ENCODE data around the gene TCOF1. TPM values are rescaled to one million over a fixed set of nuclear protein-coding genes. Genes with fewer than 3 reads are reported as not detected.

The TCOF1 gene
- total RNA-seq, 2 experiments from 2014 or later: 91.3 to 95.0 TPM

DNA sequence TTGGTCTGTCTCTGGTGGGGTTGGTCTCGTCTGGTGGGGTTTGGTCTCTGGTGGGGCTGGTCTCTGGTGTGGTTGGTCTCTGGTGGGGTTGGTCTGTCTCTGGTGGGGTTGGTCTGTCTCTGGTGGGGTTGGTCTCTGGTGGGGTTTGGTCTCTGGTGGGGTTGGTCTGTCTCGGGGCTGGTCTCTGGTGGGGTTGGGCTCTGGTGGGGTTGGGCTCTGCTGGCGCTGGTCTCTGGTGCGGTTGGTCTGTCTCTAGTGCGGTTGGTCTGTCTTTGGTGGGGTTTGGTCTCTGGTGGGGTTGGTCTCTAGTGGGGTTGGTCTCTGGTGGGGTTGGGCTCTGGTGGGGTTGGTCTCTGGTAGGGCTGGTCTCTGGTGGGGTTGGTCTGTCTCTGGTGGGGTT lies 71.5 kb downstream of the TCOF1 start:
- CTCF ChIA-PET: no interaction called here

DNA sequence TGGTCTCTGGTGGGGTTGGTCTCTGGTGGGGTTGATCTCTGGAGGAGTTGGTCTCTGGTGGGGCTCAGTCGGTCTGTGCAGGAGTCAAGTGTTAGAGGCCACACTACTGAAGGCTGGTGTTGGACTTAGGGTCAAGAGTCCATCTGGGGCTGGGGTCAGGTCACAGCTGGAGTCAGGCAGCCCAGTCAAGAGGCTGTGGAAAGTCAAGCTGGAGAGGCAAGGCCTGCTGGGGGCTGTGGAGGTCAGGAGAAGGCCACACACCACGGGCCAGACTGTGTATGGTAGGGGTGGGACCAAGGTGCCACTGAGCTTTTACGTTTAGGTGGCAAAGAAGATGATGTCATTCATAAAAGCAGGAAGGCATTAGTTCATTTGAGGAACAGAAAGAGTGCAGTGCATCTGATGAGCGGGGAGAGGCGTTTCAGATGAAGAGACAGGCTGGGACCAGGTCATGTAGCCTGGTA lies 71.9 kb downstream of the TCOF1 start:
- Mint-ChIP-seq H3K27ac (no peak overlapping the region), H3K27me3 (no peaks in the 10 kb centered on the region), H3K4me3 (no peak overlapping the region), H3K4me1 (ENCODE audit: low read depth) (no peaks in the 10 kb centered on the region), H3K36me3 (no peaks in the 10 kb centered on the region), H3K9me3 (no peaks in the 10 kb centered on the region)
- POLR2A ChIA-PET: no interaction called here
- intact Hi-C loops (cut with micrococcal nuclease): no loop called here
- no peak for DNase-seq
- CTCF ChIA-PET: no interaction called here

More for the DNA sequence above, 71.5 kb downstream of the TCOF1 start:
- no peaks in the 10 kb centered on the region for H3K9me3 Mint-ChIP-seq
- DNase-seq: no peak
- no peaks in the 10 kb centered on the region for H3K4me1 Mint-ChIP-seq (ENCODE audit: low read depth)
- intact Hi-C loops (cut with micrococcal nuclease): no loop called here
- H3K36me3 Mint-ChIP-seq: no peaks in the 10 kb centered on the region
- POLR2A ChIA-PET: interaction anchor here (1.2 kb wide), 1 partner anchor 16 kb away, joined by 3 read pairs; the partner anchor contains the start of gene CD74
- H3K27ac Mint-ChIP-seq: no peak overlapping the region
- H3K27me3 Mint-ChIP-seq: no peaks in the 10 kb centered on the region
- no peak overlapping the region for H3K4me3 Mint-ChIP-seq

GRCh38 chr5:150431048-150431447 lies 73.6 kb downstream of the TCOF1 start:
- Mint-ChIP-seq H3K27ac (no peak overlapping the region), H3K4me1 (ENCODE audit: low read depth) (peaks cover 4% of the 10 kb centered on the region), H3K9me3 (no peaks in the 10 kb centered on the region), H3K27me3 (no peaks in the 10 kb centered on the region), H3K36me3 (no peaks in the 10 kb centered on the region), H3K4me3 (peak overlapping the region; percentile 9)
- no peak for DNase-seq
- POLR2A ChIA-PET: no interaction called here
- intact Hi-C loops (cut with micrococcal nuclease): no loop called here
- CTCF ChIA-PET: no interaction called here

DNA sequence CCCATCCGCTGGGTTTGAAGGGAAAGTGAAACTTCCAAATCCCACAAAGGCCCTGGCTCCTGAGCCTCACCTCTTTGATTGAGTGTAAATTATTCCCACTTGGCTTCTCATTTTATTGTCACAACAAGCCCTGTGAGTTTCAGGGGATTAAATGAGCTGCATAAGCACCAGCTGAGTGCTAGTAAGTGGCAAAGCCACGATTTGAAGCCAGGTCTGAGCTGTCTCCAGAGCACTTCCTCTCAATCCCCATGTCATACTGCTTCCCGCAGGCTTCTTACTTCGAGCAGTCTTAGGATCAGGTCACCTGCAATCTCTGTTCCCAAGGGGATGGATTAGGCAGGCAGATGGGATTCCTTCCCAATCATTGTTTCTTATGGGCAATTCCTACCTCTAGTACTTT lies 74.1 kb downstream of the TCOF1 start:
- H3K36me3 Mint-ChIP-seq: no peaks in the 10 kb centered on the region
- intact Hi-C loops (cut with micrococcal nuclease): no loop called here
- no peak overlapping the region for H3K27ac Mint-ChIP-seq
- no peaks in the 10 kb centered on the region for H3K27me3 Mint-ChIP-seq
- no peak overlapping the region for H3K4me3 Mint-ChIP-seq
- DNase-seq: no peak
- no peaks in the 10 kb centered on the region for H3K9me3 Mint-ChIP-seq
- CTCF ChIA-PET: interaction anchor here (0.5 kb wide), 1 partner anchor 74 kb away, joined by 3 read pairs; no protein-coding TSS in a partner anchor
- POLR2A ChIA-PET: no interaction called here
- H3K4me1 Mint-ChIP-seq (ENCODE audit: low read depth): peaks cover 9% of the 10 kb centered on the region

- no peak overlapping the region for H3K4me3 Mint-ChIP-seq
- no peaks in the 10 kb centered on the region for H3K27me3 Mint-ChIP-seq
- intact Hi-C loops (cut with micrococcal nuclease): no loop called here
- DNase-seq: no peak
- peaks cover 9% of the 10 kb centered on the region for H3K4me1 Mint-ChIP-seq (ENCODE audit: low read depth)
- H3K36me3 Mint-ChIP-seq: no peaks in the 10 kb centered on the region
- ChIA-PET POLR2A (no interaction called here), CTCF (interaction anchor here (0.7 to 2.7 kb wide), 2 partner anchors 36 to 272 kb away, joined by 3 to 12 read pairs; no protein-coding TSS in a partner anchor)
- H3K9me3 Mint-ChIP-seq: no peaks in the 10 kb centered on the region
- H3K27ac Mint-ChIP-seq: no peak overlapping the region
Measured at GRCh38 chr5:150434464-150434863, 77.0 kb downstream of the TCOF1 start.

DNA sequence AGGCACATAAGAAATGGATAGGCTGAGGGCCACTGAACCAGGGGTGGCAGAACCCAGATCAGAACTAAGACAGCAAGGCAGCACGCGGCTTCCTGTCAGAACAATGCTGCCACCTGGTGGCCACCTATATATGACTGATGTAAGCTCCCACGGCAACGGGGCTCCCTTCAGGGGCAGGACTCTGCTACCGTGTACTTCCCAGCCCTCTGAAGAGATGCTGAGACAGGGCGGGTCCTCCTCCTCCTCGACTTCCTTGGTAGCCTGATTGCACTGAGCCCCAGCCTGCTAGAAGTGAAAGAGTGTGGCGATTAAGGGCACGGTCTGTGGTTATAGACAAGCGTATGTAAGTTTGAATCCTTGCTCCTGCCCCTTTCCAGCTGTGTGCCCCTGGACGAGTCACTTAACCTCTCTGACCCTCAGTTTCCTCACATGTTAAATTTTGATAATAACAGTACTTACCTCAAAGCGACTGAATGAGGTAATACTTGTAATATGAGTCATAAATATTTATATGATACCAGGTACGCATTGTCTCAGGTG lies 78.7 kb downstream of the TCOF1 start:
- Mint-ChIP-seq H3K4me1 (ENCODE audit: low read depth) (peaks cover 9% of the 10 kb centered on the region), H3K4me3 (no peak overlapping the region), H3K27ac (peak overlapping the region; percentile 46), H3K27me3 (no peaks in the 10 kb centered on the region), H3K9me3 (no peaks in the 10 kb centered on the region), H3K36me3 (no peaks in the 10 kb centered on the region)
- intact Hi-C loops (cut with micrococcal nuclease): loop anchor here (1.0 to 2.0 kb wide), 7 partner anchors 24 to 306 kb away; partner anchors contain the start of genes CD74 and TCOF1
- CTCF ChIA-PET: interaction anchor here (0.5 to 2.4 kb wide), 24 partner anchors 9 to 278 kb away, joined by 3 to 28 read pairs (median 4); partner anchors contain the start of genes CD74 and RPS14
- POLR2A ChIA-PET: interaction anchor here (1.0 to 1.2 kb wide), 3 partner anchors 23 to 37 kb away, joined by 3 to 5 read pairs (median 4); partner anchors contain the start of gene CD74
- DNase-seq: peak; percentile 92

DNA sequence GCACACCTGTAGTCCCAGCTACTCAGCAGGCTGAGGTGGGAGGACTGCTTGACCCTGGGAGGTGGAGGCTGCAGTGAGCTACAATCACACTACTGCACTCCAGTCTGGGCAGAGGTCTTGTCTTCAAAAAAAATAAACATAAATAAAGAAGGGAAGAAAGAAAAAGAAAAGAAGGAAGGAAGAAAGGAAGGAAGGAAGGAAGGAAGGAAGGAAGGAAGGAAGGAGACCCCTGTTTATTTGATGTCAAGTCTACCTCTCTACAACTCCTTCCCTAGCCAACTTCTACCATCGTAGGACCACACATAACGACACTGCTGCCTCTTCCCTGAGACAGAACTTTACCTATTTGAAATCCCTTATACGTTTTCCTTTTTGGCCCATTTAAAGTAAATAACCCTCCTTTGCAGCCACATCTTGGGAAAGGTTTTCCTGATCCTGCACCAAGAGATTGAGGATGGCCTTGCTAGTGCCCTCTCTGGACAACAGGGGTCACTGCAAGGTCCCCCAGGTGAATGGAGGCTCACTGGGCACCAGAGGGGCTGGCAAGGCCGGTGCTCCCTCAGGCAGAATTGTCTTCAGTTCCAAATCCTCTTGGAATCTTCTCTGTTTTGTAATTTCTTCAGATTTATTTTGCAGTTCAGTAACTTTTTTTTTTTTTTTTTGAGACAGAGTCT lies 81.5 kb downstream of the TCOF1 start:
- Mint-ChIP-seq H3K4me1 (ENCODE audit: low read depth) (peaks cover 13% of the 10 kb centered on the region), H3K4me3 (no peak overlapping the region), H3K27ac (no peak overlapping the region), H3K36me3 (peaks cover 15% of the 10 kb centered on the region), H3K27me3 (no peaks in the 10 kb centered on the region), H3K9me3 (no peaks in the 10 kb centered on the region)
- intact Hi-C loops (cut with micrococcal nuclease): no loop called here
- DNase-seq: peak; percentile 30
- POLR2A ChIA-PET: no interaction called here
- CTCF ChIA-PET: interaction anchor here (0.7 to 2.2 kb wide), 6 partner anchors 8 to 158 kb away, joined by 3 to 11 read pairs (median 4); partner anchors contain the start of gene RPS14

- Mint-ChIP-seq H3K9me3 (no peaks in the 10 kb centered on the region), H3K27me3 (no peaks in the 10 kb centered on the region), H3K27ac (peak overlapping the region; percentile 49), H3K36me3 (peaks cover 33% of the 10 kb centered on the region), H3K4me3 (no peak overlapping the region), H3K4me1 (ENCODE audit: low read depth) (peaks cover 17% of the 10 kb centered on the region)
- no peak for DNase-seq
- ChIA-PET CTCF (no interaction called here), POLR2A (interaction anchor here (1.0 kb wide), 1 partner anchor 28 kb away, joined by 3 read pairs; the partner anchor contains the start of gene CD74)
- intact Hi-C loops (cut with micrococcal nuclease): no loop called here
Measured at GRCh38 chr5:150440948-150441812, 83.7 kb downstream of the TCOF1 start.

DNA sequence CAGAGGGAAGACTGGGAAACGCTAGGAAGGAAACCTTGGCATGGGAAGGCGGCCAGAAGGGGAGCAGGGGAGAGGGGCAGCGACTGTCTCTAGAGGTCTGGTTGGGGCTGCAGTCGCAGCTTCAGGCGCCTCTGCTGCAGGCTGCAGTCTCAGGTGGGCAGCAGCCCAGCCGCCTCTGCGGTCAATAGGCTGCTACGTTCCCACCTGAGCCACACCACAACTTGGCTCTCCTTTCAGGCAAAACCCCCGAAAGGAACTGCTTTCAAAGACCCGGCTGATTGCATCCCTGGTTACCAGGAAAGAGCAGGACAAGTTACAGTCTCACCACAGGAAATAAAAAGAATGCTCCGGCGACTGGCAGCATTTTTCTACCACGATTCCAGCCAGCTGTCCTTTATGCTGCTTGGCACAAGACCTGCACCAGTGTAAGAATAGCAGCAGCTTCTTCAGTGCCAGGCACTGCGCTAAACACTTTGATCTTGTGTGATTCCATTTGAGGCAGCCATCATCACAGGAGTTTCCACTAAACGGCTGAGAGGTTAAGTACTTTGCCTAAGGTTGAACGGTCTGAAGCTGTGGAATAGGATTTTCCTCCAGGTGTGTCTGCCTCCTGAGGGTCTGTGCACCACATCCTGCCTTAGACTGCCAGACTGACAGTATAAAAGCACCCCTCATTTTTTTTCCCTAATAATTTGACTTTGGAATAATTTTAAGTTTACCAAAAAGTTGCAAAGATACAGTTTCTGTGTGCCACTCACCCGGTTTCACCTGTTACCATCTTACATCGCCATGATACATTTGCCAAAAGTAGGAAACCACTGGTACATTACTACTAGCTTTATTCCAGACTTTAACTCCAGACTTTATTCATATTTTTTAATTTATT lies 84.6 kb downstream of the TCOF1 start:
- no peaks in the 10 kb centered on the region for H3K9me3 Mint-ChIP-seq
- no peaks in the 10 kb centered on the region for H3K27me3 Mint-ChIP-seq
- peak overlapping the region; percentile 49 for H3K27ac Mint-ChIP-seq
- peaks cover 22% of the 10 kb centered on the region for H3K4me1 Mint-ChIP-seq (ENCODE audit: low read depth)
- H3K4me3 Mint-ChIP-seq: no peak overlapping the region
- no peak for DNase-seq
- POLR2A ChIA-PET: interaction anchor here (0.8 to 1.1 kb wide), 3 partner anchors 29 to 37 kb away, joined by 3 to 4 read pairs (median 3); partner anchors contain the start of gene CD74
- intact Hi-C loops (cut with micrococcal nuclease): no loop called here
- H3K36me3 Mint-ChIP-seq: peaks cover 42% of the 10 kb centered on the region
- CTCF ChIA-PET: no interaction called here

- intact Hi-C loops (cut with micrococcal nuclease): no loop called here
- H3K36me3 Mint-ChIP-seq: peaks cover 48% of the 10 kb centered on the region
- CTCF ChIA-PET: no interaction called here
- no peak overlapping the region for H3K4me3 Mint-ChIP-seq
- H3K27ac Mint-ChIP-seq: no peak overlapping the region
- H3K9me3 Mint-ChIP-seq: no peaks in the 10 kb centered on the region
- DNase-seq: no peak
- H3K4me1 Mint-ChIP-seq (ENCODE audit: low read depth): peaks cover 28% of the 10 kb centered on the region
- POLR2A ChIA-PET: interaction anchor here (0.8 to 1.1 kb wide), 3 partner anchors 30 to 38 kb away, joined by 3 to 4 read pairs (median 3); partner anchors contain the start of gene CD74
- H3K27me3 Mint-ChIP-seq: no peaks in the 10 kb centered on the region
Measured at GRCh38 chr5:150442699-150443080, 85.2 kb downstream of the TCOF1 start.

- Mint-ChIP-seq H3K27ac (no peak overlapping the region), H3K9me3 (no peaks in the 10 kb centered on the region), H3K27me3 (no peaks in the 10 kb centered on the region), H3K4me3 (no peak overlapping the region), H3K36me3 (peaks cover 56% of the 10 kb centered on the region), H3K4me1 (ENCODE audit: low read depth) (peaks cover 36% of the 10 kb centered on the region)
- DNase-seq: no peak
- intact Hi-C loops (cut with micrococcal nuclease): no loop called here
- ChIA-PET POLR2A (no interaction called here), CTCF (no interaction called here)
Measured at GRCh38 chr5:150443242-150444075, 86.0 kb downstream of the TCOF1 start.
